PFSK-1 (cell line): ENCODE results near the gene HEATR3.

Source experiments
- FOXP2 ChIP-seq: optimal IDR thresholded peaks from 2 replicates; pipeline ENCODE3; 2011; ENCODE audit warnings: borderline replicate concordance, control low read depth, inconsistent platforms; ENCODE audit not compliant: insufficient read depth; ENCODE audit errors: extremely low read length, extremely low read depth
- POLR2AphosphoS5 ChIP-seq: IDR thresholded peaks from 2 replicates; pipeline ENCODE4 v1.6.1; 2012; ENCODE audit warnings: low read depth, mild to moderate bottlenecking, control low read depth, low read length, moderate library complexity
- SIN3A ChIP-seq: IDR thresholded peaks from 2 replicates; pipeline ENCODE4 v1.6.1; 2012; ENCODE audit warnings: mild to moderate bottlenecking, low read length, moderate library complexity, borderline replicate concordance; ENCODE audit not compliant: insufficient read depth
- TAF1 ChIP-seq: IDR thresholded peaks from 2 replicates; pipeline ENCODE4 v1.6.1; 2012; ENCODE audit warnings: low read length, control low read depth, borderline replicate concordance; ENCODE audit not compliant: insufficient read depth
- TF ChIP-seq, protein P1 (sequence below), 2 experiments: IDR thresholded peaks; 2 replicates each; pipeline versions ENCODE4 v1.6.1 to v1.8.0; 2011 to 2012; ENCODE audit warnings: low read depth in 2 of 2, low read length in 2 of 2, control low read depth in 1 of 2, inconsistent platforms in 1 of 2, mild to moderate bottlenecking in 1 of 2, moderate library complexity in 1 of 2; ENCODE audit not compliant: insufficient read depth in 1 of 2

The HEATR3 gene

GRCh38 chr16:50121278-50121677 lies 55.5 kb downstream of the HEATR3 start:
- TF ChIP-seq, protein P1, sequence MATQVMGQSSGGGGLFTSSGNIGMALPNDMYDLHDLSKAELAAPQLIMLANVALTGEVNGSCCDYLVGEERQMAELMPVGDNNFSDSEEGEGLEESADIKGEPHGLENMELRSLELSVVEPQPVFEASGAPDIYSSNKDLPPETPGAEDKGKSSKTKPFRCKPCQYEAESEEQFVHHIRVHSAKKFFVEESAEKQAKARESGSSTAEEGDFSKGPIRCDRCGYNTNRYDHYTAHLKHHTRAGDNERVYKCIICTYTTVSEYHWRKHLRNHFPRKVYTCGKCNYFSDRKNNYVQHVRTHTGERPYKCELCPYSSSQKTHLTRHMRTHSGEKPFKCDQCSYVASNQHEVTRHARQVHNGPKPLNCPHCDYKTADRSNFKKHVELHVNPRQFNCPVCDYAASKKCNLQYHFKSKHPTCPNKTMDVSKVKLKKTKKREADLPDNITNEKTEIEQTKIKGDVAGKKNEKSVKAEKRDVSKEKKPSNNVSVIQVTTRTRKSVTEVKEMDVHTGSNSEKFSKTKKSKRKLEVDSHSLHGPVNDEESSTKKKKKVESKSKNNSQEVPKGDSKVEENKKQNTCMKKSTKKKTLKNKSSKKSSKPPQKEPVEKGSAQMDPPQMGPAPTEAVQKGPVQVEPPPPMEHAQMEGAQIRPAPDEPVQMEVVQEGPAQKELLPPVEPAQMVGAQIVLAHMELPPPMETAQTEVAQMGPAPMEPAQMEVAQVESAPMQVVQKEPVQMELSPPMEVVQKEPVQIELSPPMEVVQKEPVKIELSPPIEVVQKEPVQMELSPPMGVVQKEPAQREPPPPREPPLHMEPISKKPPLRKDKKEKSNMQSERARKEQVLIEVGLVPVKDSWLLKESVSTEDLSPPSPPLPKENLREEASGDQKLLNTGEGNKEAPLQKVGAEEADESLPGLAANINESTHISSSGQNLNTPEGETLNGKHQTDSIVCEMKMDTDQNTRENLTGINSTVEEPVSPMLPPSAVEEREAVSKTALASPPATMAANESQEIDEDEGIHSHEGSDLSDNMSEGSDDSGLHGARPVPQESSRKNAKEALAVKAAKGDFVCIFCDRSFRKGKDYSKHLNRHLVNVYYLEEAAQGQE (IDR thresholded peaks at IDR 0.05; ENCODE audit: insufficient read depth in 1 of 2, low read depth in 2 of 2, low read length in 2 of 2): no peak
- TF ChIP-seq FOXP2 (no peak), TAF1 (no peak), SIN3A (no peak), POLR2AphosphoS5 (no peak)

- no peak for TF ChIP-seq SIN3A
- no peak for TF ChIP-seq TAF1
- TF ChIP-seq, protein P1 (IDR thresholded peaks at IDR 0.05; ENCODE audit: insufficient read depth in 1 of 2, low read depth in 2 of 2, low read length in 2 of 2): no peak
- no peak for TF ChIP-seq POLR2AphosphoS5
- no peak for TF ChIP-seq FOXP2
Measured at GRCh38 chr16:50121721-50122445, 56.1 kb downstream of the HEATR3 start.

DNA sequence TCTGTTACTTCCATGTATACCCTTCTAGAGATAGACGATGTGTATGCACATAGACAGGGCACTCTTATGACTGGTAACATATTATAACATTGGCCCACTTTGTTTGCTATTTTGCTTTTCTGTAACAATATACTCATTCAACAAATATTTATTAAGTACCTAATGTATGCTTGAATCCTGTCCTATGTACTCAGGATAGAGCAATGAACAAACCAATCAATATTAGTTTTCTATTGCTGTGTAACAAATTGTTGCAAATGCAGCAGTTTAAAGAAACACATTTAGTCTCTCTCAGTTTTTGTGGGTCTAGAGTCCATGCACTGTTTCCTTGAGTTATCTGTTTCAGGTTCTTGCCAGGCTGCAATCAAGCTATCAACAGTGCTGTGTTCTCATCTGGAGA lies 57.6 kb downstream of the HEATR3 start:
- no peak for TF ChIP-seq SIN3A
- TF ChIP-seq POLR2AphosphoS5: no peak
- no peak for TF ChIP-seq TAF1
- TF ChIP-seq FOXP2: no peak
- TF ChIP-seq, protein P1 (IDR thresholded peaks at IDR 0.05; ENCODE audit: insufficient read depth in 1 of 2, low read depth in 2 of 2, low read length in 2 of 2): no peak

DNA sequence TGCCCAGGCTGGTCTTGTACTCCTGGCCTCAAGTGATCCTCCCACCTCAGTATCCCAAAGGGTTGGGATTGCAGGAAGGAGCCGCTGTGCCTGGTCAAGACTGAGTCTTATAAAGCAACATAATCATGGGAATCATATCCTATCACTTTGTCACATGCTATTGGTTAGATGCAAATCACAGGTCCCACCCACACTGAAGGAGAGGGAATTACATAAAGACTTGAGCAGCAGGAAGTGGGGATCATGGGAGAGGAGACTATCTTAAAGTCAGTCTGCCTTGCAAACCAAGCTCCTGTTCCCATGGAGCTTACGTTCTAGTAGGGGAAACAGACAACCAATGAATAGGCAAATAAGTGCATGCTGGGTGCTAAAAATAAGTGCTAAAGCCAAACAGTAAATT lies 59.0 kb downstream of the HEATR3 start:
- TF ChIP-seq POLR2AphosphoS5 (no peak), TAF1 (no peak), FOXP2 (no peak), SIN3A (no peak)
- TF ChIP-seq, protein P1 (IDR thresholded peaks at IDR 0.05; ENCODE audit: insufficient read depth in 1 of 2, low read depth in 2 of 2, low read length in 2 of 2): no peak

DNA sequence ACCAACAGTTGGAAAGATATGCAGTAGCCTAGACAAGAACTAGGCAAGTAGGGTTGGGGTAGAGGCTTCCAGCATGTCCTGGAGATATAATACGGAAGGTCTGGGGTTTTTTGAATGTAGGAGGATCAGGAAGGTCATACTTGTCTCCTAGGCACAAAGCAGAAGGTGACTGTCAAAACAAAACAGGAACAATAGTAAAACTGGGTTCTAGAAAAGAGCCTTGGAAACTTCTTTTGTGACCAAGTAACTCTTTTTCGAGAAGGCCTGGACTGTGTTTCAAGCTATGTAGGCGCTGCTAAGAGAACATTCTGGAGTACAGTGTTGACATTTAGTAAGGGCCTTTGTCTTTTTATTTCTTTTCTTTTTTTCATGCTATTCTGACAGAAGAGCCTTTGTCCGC lies 60.4 kb downstream of the HEATR3 start:
- no peak for TF ChIP-seq FOXP2
- TF ChIP-seq, protein P1 (IDR thresholded peaks at IDR 0.05; ENCODE audit: insufficient read depth in 1 of 2, low read depth in 2 of 2, low read length in 2 of 2): no peak
- TF ChIP-seq SIN3A: no peak
- no peak for TF ChIP-seq TAF1
- TF ChIP-seq POLR2AphosphoS5: no peak
